Fibroblast of gingiva (primary cell): ENCODE measurements around the gene MDP1.

Experiments
- DNase-seq: peaks from one replicate; pipeline ENCODE4 v3.0.0-alpha.2; 2011; ENCODE audit warnings: low read depth

MDP1 gene

DNA sequence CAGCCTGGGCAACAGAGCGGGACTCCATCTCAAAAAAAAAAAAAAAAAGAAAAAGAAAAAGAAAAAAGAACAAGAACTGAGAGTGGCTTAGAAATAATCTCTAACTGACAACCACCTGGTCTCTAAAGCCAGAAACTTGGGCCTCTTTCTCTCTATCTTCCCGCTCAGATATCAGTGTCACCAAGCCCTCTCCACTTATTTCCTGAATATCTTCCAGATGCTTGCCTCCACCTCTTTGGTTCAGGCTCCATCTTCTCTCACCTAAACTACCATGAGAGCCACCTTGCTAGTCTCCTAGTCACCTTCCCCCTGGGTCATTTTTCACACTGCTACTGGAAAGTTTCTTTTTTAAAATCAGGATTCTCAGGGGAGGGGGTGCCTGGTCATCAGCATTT lies 18.8 kb downstream of the MDP1 start:
- DNase-seq, result no peak

DNA sequence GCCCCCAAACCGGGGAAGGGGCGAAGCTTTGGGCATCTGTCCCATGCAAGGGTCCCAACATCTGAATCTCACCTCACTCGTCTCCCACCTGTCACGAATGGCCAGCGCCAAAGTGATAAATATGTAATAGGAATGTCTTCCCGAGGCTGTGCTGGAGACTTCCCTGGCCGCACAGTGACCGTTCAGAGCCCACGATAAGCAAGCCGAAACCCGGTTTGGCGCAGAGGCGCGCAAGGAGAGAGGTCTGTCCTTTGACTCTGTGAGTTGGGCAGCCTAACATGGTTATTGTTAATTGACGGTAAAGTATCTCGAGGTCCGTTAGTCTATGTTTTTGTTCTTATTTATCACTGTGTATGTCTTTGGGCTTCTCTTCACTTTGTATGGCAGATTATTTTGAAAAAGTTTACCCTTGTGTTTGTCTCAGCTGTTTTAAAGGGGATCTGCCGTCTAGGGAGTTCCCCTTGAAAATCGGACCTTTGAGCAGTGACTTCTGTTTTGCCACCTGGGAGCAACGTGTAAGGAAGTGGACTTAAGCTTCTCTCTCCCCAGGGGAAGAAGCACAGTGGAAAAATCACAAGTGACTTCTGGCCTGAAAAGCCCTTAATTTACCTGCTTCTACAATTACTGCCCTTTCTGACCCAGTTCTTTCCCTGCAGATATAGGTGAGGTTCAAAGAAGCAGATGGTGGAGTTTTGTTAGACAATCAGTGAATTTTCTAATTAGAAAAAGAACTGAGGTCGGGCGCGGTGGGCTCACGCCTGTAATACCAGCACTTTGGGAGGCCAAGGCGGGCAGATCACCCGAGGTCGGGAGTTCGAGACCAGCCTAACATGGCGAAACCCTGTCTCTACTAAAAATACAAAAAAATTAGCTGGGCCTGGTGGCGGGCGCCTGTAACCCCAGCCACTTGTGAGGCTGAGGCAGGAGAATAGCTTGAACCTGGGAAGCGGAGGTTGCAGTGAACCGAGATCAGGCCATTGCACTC lies 19.5 kb downstream of the MDP1 start:
- DNase-seq, result no peak

DNA sequence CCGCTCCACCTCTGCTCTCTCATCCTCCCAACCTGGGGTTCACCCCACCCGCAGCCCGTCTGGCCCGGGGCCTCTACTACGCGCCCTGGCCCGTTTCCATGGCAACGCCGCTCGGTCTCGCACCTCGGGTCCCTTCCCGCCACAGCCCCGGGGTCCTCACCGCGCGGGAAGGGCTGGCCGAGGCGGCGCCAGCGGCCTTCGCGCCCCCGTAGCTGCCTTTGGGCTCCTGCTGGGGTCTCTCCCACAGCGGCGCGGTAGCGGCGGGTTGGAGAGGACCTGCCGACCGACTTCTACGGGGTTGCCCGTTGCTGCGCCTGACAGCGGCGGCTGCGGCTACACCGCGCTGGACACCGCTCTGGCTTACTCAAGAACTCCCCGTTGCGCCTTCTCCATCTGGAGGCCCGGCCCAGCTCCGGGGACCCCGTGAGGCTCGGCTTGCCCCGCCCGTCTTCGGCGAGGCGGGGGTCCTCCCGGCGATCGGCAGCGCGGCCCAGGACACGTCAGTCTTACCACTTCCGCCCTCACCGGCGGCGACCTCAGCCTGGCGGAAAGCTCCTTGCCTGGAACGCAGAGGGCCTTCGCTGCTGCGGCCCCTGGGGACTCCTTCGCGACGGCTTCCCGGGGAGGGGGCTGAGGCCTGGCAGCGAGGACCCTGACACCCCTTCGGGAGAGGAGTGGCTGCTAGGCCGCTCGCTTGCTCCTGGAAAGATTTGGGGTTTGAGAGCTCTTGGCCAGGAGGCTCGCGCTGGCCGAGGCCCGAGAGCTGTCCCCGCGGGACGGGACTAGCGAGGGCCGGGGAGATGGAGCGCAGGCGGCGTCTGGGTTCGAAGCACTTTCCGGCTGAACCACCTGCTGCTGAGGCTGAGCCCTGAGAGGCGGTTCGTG lies 20.4 kb downstream of the MDP1 start, which contains the start of gene TM9SF1:
Gene TM9SF1 (minus strand): TSS at position 256 of the 885 bp plus-strand sequence. CDS start 422 bp downstream, outside the sequence.
- peak; percentile 90 for DNase-seq

DNA sequence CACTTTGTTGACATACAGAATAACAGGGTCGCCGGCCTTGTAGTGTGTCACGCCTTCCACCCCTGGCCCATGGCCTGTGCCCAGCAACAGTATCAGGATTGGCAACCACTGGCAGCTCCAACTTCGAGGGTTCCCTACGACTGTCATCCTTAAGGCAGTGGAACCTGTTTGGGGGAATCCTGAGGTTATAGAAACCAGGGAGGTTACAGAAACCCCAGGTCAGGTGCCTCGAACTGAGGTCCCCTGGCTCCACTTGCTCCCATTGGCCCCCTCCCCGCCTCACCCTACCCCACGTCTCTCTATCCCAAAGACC lies 21.0 kb downstream of the MDP1 start:
- DNase-seq, result no peak

DNA sequence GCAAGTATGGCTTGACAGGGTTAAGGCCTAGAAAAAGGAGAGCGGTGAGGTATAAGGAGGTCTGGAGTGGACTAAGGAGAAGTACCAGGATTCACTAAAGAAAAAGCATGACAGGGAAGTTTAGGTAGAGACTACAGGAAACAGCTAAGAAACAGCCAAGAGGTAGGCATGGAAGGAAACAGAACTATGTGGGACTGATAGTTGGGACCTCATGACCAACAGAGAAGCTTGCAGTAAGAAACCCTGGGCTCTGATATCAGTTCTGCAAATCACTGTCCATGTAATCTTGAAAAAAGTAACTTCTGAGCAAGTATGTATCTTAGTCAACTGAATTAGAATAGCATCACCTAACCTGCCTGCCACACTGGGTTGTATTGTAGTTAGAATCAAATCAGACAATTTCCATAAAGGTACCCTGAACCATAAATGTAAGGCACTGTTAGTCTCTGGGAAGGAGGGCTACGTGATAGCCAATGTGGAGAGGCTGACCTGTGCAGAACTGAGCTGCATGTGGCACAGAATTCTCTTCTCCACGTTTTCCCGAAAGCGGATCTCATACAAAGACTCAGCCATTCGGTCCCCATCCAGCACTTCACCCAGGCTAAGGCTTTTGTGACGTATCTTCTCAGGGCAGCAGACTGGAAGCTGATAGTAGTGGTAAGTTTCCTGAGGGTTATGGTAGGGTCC lies 21.5 kb downstream of the MDP1 start:
- no peak for DNase-seq

DNA sequence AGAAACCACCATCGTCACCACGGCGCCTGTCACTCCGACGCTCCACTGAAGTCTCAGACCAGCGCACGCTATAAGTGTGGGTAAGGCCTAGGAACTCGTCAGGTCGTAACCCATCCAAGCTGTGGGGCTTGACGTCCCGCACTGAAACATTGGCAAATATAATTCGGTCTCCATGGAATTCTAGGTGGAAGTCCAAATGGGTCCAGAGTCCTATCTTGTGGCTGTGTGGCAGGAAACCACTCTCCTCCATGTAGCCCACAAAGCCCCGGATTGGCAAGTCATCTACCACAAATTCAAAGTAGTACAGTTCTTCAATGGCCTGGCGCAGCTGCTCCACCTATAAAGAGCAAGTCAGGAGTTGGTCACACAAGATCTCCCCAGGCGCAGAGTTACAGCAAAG lies 22.9 kb downstream of the MDP1 start:
- no peak for DNase-seq

DNA sequence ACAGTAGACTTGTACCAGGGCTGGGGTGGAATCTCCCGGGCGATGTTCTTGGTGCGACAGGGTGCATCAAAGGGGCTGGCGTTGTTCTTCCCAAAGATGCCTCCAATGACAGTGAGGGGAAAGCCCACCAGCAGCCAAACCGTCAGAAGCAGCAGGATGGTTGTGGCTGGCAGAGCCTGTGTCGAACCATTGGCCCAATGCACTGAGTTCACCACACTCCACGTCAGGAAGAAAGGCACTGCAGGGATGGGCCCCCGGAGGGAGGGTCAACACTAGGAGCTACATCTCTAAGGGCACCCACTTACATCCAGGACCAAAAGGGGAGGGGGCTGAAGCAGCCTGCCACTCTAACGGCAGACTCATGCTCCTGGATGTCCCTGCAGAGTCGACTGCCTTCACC lies 25.4 kb downstream of the MDP1 start:
- DNase-seq, result no peak

DNA sequence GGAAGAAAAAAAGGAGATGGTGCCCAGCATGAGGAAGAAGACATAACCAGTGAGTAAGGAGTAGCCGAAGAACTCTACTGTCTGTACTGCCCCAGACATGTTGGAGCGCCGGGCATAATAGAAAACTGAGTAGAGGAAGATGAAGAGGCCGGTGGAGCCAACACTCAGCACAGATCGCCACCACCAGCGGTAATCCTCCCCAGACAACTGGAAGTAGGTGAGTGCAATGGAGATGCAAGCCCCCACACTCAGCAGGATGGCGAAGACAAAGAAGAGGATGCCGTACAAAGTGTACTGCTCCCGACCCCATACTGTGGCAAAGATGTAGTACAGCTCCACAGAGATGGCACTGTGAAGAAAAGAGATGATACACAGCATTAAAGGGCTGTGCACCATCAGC lies 26.4 kb downstream of the MDP1 start:
- no peak for DNase-seq

DNA sequence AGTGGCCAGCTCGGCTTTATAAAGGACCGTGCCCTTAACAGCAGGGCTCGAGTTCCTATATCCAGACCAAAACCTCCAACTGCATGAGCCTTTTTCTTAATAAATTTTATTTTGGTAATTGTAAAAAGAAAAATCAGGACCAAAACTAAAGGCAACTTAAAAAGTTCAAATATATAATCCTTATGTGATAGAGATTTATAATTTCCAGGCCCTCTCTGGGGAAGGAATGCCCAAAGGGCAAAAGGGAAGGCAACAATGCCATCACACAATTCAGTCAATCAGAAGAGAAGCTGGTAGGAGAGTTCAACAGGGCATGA lies 26.8 kb downstream of the MDP1 start:
- DNase-seq, result no peak

DNA sequence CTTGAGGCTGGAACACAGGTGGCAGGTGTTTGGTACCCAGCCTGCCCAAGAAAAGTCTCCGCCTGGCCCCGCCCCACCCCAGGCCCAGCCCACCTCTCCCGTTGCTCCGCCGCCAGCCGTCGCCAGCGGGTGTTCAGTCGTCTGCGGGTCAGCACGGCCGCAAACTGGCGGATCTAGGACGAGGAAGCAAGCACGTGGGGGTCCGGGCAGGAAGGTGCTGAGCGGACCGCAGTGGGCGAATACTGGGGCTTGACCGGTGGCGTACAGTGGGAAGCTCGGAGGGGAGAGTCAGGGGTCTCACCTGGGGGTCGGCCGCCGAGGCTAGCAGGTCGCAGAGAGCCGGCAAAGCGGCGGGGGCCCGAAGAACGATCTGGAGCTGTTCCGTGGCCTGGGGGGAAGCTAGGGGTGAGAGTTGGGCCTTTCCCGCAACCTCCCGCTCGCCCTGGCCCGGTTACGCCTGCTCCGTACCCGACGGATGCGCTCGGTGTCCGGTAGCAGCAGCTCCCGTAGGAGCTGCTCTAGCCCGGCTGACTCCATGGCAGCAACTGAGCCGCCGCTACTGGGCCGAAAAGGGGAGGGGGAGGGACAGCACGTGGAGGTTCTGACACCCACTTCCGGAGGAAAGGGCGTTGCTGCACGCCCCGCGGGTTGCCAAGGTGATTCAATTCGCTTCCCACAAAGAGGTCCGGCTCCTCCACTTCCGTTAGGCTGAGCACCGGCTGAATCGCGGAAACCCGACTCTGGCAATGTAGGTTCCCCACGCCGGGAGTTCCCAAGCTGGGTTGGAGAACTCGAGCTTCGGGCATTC lies 27.4 kb downstream of the MDP1 start, which contains the start of gene IPO4:
Gene IPO4 (minus strand): TSS at position 566 of the 808 bp plus-strand sequence. CDS start 29 bp downstream, at position 537.
- peak; percentile 98 for DNase-seq

DNA sequence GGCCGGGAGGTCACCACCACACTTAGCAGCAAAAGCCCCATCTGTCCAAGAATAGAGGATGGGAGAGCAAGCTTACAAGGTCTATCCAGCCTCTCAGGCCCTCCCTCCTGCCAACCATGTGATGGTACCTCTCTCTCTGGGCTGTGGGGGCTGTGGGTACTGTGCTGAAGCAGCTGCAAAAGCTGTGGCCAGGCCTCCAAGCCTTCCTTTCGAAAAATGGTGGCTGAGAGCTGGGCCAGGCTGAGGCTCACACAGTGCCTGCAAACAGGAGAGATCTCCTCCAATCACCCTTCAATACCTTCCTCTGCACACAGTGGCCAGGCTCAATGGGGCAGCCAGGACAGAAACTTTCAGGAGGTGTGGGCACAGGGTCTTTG lies 28.3 kb downstream of the MDP1 start:
- no peak for DNase-seq

DNA sequence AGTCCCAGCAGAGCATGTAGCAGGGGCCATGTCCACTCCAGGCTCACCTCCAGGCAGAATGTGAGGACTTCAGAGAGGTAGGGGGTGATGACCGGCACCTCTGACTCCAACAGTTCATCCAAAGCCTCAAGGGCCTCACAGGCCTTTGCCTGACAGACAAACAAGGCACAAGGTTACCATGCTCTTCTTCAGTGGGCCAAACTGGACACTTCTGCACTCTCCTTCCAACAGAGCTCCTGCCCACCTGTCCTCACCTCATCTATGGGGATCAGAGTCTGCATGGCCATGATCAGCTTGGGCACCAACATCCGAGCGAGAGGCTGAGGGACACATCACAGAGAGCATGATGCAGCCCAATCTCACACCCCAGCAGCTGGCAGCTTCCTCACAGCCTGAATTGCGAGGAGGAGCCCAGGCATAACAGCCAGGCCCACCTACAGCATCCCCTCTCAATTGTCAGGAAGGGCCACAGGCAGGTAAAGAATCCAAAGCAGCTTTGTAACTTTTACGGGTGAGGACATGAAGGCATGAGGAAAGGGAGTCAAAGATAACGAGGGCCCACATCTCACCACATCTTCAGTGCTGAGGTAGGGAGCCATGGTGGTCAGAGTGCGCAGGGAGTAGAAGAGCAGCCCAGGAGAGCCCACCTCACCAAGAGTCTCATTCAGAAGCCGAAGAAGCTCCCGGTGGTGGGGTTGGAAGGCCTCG lies 28.9 kb downstream of the MDP1 start:
- DNase-seq, result no peak

DNA sequence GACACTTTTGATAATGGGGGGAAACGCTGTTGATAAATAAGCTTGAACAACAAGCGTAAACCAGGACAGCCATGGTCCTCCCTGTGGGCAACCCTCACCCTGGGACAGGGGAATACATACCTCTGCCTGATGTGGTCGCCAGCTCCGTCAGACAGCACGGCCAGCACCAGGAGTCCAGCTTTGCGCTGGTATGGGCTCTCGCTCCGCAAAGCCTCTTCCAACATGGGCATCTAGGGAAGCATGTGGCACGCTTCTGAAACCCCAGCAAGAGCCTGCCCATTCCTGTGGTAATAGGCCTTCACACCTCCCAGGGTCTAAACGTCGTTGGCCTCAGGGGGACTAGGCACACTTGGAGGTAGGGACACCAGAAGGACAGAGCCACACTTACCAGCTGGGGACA lies 30.1 kb downstream of the MDP1 start:
- DNase-seq, result no peak

DNA sequence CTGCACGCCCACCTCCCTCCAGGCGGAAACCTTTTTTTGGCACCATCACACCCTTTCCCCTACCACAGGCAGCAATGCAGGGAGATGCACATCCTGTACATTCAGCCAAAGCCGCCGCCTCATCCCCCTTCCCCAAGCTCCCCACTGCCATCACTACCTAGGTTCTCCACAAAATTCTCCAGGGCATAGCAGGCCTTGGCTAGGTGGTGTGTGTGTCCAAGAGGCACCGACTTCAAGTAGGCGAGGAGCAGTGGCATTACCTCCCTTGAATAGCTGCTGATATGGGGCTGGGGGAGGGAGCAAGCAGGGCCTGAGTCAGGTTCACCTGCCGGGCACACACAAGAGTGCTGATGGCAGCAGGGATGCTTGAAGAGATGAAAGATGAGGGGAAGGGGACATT lies 30.8 kb downstream of the MDP1 start:
- DNase-seq, result no peak

DNA sequence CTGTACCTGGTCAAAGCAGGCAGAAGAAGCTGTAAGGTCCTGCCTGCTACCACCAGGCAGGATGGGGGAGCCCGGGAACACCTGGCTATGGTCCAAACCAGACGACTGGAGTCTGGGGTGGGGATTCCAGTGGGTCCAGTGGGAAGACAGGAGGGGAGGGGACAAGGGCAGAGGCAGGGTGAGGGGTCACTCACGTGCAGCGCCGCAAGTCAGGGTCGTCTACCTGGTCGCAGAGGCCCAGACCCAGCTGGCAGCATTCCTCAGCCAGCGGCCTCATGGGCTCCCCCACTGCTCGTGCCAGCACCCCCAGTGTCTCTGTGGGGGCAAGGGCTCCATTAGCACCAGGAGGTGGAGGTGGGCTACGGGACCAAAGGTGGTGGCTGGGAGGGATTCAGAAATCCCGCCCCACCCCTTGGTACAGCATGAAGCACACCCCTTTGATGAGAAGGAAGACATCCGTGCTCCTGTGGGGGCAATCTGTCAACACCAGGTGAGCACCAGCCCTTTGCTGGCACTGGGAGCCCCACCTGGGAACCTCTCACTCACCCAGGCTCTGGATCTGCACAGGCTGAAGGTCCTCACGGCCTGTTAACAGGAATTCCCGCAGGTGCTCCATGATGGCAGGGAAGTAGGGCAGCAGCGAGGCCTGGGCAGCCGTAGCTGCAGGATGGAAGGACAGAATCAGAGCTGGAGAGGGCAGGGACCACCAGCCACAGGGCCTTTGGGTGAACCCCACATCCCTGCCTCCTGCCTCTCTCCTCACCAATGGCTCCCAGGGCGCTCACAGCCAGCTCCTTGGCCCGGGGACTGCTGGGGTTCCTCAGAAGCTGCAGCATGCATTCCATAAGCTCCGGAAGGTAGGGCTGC lies 31.5 kb downstream of the MDP1 start:
- DNase-seq, result no peak

DNA sequence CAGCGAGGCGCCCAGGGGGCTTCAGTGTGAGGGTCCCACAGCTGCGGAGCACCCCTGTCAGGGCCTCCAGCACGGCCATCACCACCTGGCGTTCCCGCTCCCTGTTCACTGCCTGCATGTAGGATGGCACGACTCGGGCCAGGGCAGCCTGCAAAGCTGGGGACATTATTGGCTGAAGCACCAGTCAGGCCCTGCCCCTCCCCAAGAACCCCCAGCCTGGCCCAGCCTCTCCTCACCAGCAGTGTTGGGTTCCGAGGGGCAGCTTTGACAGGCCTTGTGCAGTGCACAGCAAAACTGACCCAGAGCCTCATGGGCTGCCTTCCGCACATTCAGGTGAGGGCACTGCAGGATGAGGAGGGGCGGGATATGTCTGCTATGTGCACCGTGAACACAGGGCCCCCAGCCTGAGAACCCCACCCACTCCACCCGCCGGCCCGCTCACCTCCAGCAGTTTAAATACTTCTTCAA lies 32.8 kb downstream of the MDP1 start:
- DNase-seq, result no peak

DNA sequence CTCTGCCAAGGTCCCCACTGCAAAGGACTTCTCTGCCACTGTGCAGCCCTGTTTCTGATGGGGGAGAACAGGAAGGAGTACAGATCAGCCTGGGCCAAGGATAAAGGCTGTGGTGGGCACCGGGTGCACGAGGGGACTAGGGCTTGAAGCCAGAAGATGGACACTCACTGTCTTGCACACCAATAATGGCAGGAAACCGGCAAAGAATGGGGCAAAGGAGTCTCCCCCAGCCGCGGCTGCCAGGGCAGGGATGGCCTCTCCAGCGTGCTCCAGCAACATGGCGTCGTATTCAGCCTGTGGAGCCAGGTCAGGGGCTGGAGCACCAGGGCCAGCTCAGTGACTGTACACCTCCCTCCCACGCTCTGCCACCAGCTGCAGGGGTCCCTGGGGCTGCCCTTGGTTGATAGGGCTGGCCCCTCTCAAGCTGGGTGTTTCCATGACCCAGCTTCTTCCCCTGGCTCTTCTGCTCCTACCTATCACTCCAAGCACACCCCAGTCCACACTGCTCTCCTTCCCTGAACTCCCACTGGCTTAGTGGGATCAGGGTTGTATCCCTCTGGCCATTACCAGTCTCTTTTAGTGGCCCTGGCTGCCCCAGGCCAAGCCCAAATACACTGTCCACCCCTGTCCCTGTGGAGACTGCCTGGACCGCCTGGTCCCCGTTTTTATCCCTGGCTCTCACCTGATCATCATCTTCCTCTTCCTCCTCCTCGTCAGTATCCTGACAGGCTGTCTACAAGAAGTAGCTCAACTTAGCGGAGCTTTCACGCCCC lies 33.6 kb downstream of the MDP1 start:
- no peak for DNase-seq

DNA sequence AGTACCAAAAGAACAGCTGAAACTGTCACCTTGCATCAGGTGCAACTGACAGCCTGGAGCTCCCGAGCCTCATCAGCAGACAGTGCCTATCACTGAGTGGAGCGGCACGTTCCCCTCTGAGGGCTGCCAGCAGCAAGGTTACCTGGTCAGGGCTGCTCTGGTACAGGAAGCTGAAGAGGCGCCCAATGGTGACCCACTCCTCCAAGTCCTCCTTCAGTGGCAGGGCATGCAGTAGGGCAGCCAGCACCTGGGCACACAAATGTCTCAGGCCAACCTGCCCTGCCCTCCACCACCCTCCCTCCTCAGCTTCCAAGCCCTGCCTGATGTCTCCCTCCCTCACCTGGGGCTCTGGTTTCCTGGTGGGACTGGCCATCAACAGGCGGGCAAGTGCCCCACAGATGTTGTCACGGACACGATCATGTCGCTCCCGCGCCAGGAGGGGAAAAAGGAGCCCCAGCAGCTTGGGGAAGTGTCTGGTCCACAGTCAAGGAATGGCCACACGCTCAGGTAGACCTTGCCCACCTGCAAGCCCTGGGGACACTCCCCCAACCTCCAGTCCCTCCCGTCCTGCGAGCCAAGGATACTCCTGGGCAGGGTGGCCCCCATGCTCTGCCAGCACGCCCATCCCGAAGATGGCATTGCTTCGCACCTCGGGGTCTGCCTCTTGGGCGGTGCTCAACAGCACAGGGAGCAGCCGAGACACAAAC lies 34.3 kb downstream of the MDP1 start:
- DNase-seq, result no peak
